HL-60/S4 treated with retinoic acid at 250 ng/mL for 4 days and 3 days (cell line): ENCODE results near the gene HAUS8.

Source experiments
- in situ Hi-C: fragments of 300-500 bp; cut with MboI; formaldehyde crosslinking; loops from 2 replicates; pipeline ENCODE4 v1.7.0; 2022; ENCODE audit warnings: low sequenced_read_pairs

HAUS8 gene

GRCh38 chr19:17076543-17076991 lies 1.3 kb upstream of the HAUS8 start:
- in situ Hi-C loops = loop anchor here (10.0 kb wide), 1 partner anchor 208 kb away; the partner anchor contains the start of gene ANKLE1

- in situ Hi-C loops = loop anchor here (10.0 kb wide), 1 partner anchor 209 kb away; the partner anchor contains the start of gene ANKLE1
Measured at GRCh38 chr19:17075864-17076542, 751 bp upstream of the HAUS8 start.

- in situ Hi-C loops = loop anchor here (10.0 kb wide), 1 partner anchor 210 kb away; the partner anchor contains the start of gene ANKLE1
Measured at GRCh38 chr19:17074634-17075034, 618 bp downstream of the HAUS8 start.

GRCh38 chr19:17073869-17074633 lies 1.2 kb downstream of the HAUS8 start:
- in situ Hi-C loops = loop anchor here (10.0 kb wide), 1 partner anchor 211 kb away; the partner anchor contains the start of gene ANKLE1

- in situ Hi-C loops = loop anchor here (10.0 kb wide), 1 partner anchor 214 kb away; the partner anchor contains the start of gene ANKLE1
Measured at GRCh38 chr19:17070912-17071311, 4.3 kb downstream of the HAUS8 start.

GRCh38 chr19:17070421-17070820 lies 4.8 kb downstream of the HAUS8 start:
- in situ Hi-C loops = loop anchor here (10.0 kb wide), 1 partner anchor 214 kb away; the partner anchor contains the start of gene ANKLE1

GRCh38 chr19:17069193-17069592 lies 6.1 kb downstream of the HAUS8 start:
- in situ Hi-C loops = no loop called here

GRCh38 chr19:17063428-17063827 lies 11.8 kb downstream of the HAUS8 start:
- in situ Hi-C loops = no loop called here

GRCh38 chr19:17061691-17062090 lies 13.6 kb downstream of the HAUS8 start:
- in situ Hi-C loops = no loop called here

GRCh38 chr19:17061205-17061604 lies 14.0 kb downstream of the HAUS8 start:
- in situ Hi-C loops = no loop called here

- in situ Hi-C loops = no loop called here
Measured at GRCh38 chr19:17060802-17061201, 14.4 kb downstream of the HAUS8 start.

- in situ Hi-C loops = no loop called here
Measured at GRCh38 chr19:17058236-17058635, 17.0 kb downstream of the HAUS8 start.

GRCh38 chr19:17055636-17056035 lies 19.6 kb downstream of the HAUS8 start:
- in situ Hi-C loops = no loop called here

- in situ Hi-C loops = no loop called here
Measured at GRCh38 chr19:17054746-17055145, 20.5 kb downstream of the HAUS8 start.

GRCh38 chr19:17052439-17052838 lies 22.8 kb downstream of the HAUS8 start:
- in situ Hi-C loops = no loop called here

GRCh38 chr19:17049711-17050280 lies 25.5 kb downstream of the HAUS8 start:
- in situ Hi-C loops = no loop called here

GRCh38 chr19:17048885-17049453 lies 26.3 kb downstream of the HAUS8 start:
- in situ Hi-C loops = no loop called here

GRCh38 chr19:17045907-17046502 lies 29.2 kb downstream of the HAUS8 start:
- in situ Hi-C loops = no loop called here

- in situ Hi-C loops = no loop called here
Measured at GRCh38 chr19:17043744-17044143, 31.5 kb downstream of the HAUS8 start.

GRCh38 chr19:17041976-17042375 lies 33.3 kb downstream of the HAUS8 start:
- in situ Hi-C loops = no loop called here
